Stimulated activated effector memory CD8-positive, alpha-beta T cell treated with anti-CD3 and anti-CD28 coated beads, Interleukin-12 subunit alpha, Interleukin-12 subunit beta, amount 100 ng/mL, for 72 hours (primary cell): ENCODE data around the gene KDM2B.
"Not testable (repeated sequence)": the region's sequence is repeated elsewhere in the genome, so short reads cannot be mapped to it uniquely, and the experiment has no call there.

ENCODE experiments used
- ATAC-seq: fragments of 150-1000 bp; cut with Tn5 transposase; 2 replicates; pipeline ENCODE4 v1.10.0; 2021
- DNase-seq, 2 donors: peaks; one replicate each; pipeline ENCODE4 v3.0.0; 2021 to 2022; ENCODE audit warnings: low spot score in 2 of 2
- H3K27ac Mint-ChIP-seq: one replicate; pipeline ENCODE4 v1.8.0; 2022; ENCODE audit warnings: mild to moderate bottlenecking, mixed read lengths
- H3K36me3 Mint-ChIP-seq: one replicate; pipeline ENCODE4 v1.8.0; 2022; ENCODE audit warnings: mild to moderate bottlenecking, mixed read lengths
- H3K4me1 Mint-ChIP-seq: one replicate; pipeline ENCODE4 v1.8.0; 2022; ENCODE audit warnings: mixed read lengths
- H3K4me3 Mint-ChIP-seq: one replicate; pipeline ENCODE4 v1.8.0; 2022; ENCODE audit warnings: mild to moderate bottlenecking, mixed read lengths
- H3K9me3 Mint-ChIP-seq: one replicate; pipeline ENCODE4 v1.8.0; 2022; ENCODE audit warnings: mixed read lengths

KDM2B gene

GRCh38 chr12:121602766-121603165 lies 21.9 kb upstream of the KDM2B start:
- Mint-ChIP-seq H3K4me3 (no peak overlapping the region), H3K9me3 (no peaks in the 10 kb centered on the region), H3K4me1 (no peaks in the 10 kb centered on the region), H3K36me3 (no peaks in the 10 kb centered on the region), H3K27ac (no peak overlapping the region)
- ATAC-seq = no peak
- no peak for DNase-seq

GRCh38 chr12:121600702-121601336 lies 20.0 kb upstream of the KDM2B start:
- Mint-ChIP-seq H3K4me3 (no peak overlapping the region), H3K36me3 (no peaks in the 10 kb centered on the region), H3K27ac (no peak overlapping the region), H3K9me3 (no peaks in the 10 kb centered on the region), H3K4me1 (no peaks in the 10 kb centered on the region)
- no peak for DNase-seq
- no peak for ATAC-seq

GRCh38 chr12:121596526-121596925 lies 15.7 kb upstream of the KDM2B start:
- peaks cover 18% of the 10 kb centered on the region for H3K4me1 Mint-ChIP-seq
- H3K4me3 Mint-ChIP-seq = no peak overlapping the region
- DNase-seq (no peak), ATAC-seq (no peak)
- no peak overlapping the region for H3K27ac Mint-ChIP-seq
- no peaks in the 10 kb centered on the region for H3K36me3 Mint-ChIP-seq
- no peaks in the 10 kb centered on the region for H3K9me3 Mint-ChIP-seq

GRCh38 chr12:121595520-121595919 lies 14.7 kb upstream of the KDM2B start:
- no peak overlapping the region for H3K27ac Mint-ChIP-seq

GRCh38 chr12:121592320-121592719 lies 11.5 kb upstream of the KDM2B start:
- H3K4me1 Mint-ChIP-seq = peaks cover 32% of the 10 kb centered on the region
- H3K36me3 Mint-ChIP-seq = peaks cover 20% of the 10 kb centered on the region
- H3K9me3 Mint-ChIP-seq = no peaks in the 10 kb centered on the region
- no peak for DNase-seq
- H3K27ac Mint-ChIP-seq = peak overlapping the region; percentile 97
- ATAC-seq = no peak
- no peak overlapping the region for H3K4me3 Mint-ChIP-seq

More at GRCh38 chr12:121595520-121595919, 14.7 kb upstream of the KDM2B start:
- DNase-seq = no peak
- H3K9me3 Mint-ChIP-seq = no peaks in the 10 kb centered on the region
- peaks cover 28% of the 10 kb centered on the region for H3K4me1 Mint-ChIP-seq
- no peak for ATAC-seq
- peaks cover 9% of the 10 kb centered on the region for H3K36me3 Mint-ChIP-seq
- H3K4me3 Mint-ChIP-seq = no peak overlapping the region

GRCh38 chr12:121590476-121591143 lies 9.8 kb upstream of the KDM2B start:
- H3K4me1 Mint-ChIP-seq = peaks cover 32% of the 10 kb centered on the region
- DNase-seq = peak; percentile 57 to 85
- ATAC-seq = peak; percentile 92
- peaks cover 20% of the 10 kb centered on the region for H3K36me3 Mint-ChIP-seq
- H3K27ac Mint-ChIP-seq = peak overlapping the region; percentile 97
- H3K9me3 Mint-ChIP-seq = no peaks in the 10 kb centered on the region
- H3K4me3 Mint-ChIP-seq = peak overlapping the region; percentile 66

GRCh38 chr12:121584885-121585284 lies 4.1 kb upstream of the KDM2B start:
- Mint-ChIP-seq H3K36me3 (peaks cover 11% of the 10 kb centered on the region), H3K4me1 (peaks cover 31% of the 10 kb centered on the region)
- ATAC-seq, H3K4me3 Mint-ChIP-seq, H3K9me3 Mint-ChIP-seq, H3K27ac Mint-ChIP-seq, DNase-seq: not testable (repeated sequence)

GRCh38 chr12:121583334-121583661 lies 2.5 kb upstream of the KDM2B start:
- peaks cover 31% of the 10 kb centered on the region for H3K4me1 Mint-ChIP-seq
- not testable (repeated sequence) for H3K9me3 Mint-ChIP-seq, ATAC-seq, DNase-seq, H3K36me3 Mint-ChIP-seq
- peak overlapping the region; percentile 96 for H3K27ac Mint-ChIP-seq
- peak overlapping the region; percentile 92 for H3K4me3 Mint-ChIP-seq

GRCh38 chr12:121582583-121583333 lies 1.9 kb upstream of the KDM2B start:
- Mint-ChIP-seq H3K9me3 (no peaks in the 10 kb centered on the region), H3K36me3 (peaks cover 9% of the 10 kb centered on the region), H3K4me3 (peak overlapping the region; percentile 92), H3K27ac (peak overlapping the region; percentile 96), H3K4me1 (peaks cover 31% of the 10 kb centered on the region)
- DNase-seq = no peak
- ATAC-seq = no peak

- ATAC-seq = no peak
- H3K27ac Mint-ChIP-seq = peak overlapping the region; percentile 96
These were observed 1.0 kb upstream of the KDM2B start for GRCh38 chr12:121581686-121582429.

GRCh38 chr12:121579981-121580868 lies 598 bp downstream of the KDM2B start:
- DNase-seq (peak; percentile 40 to 80), ATAC-seq (peak; percentile 77)
- H3K4me1 Mint-ChIP-seq = peaks cover 44% of the 10 kb centered on the region
- H3K27ac Mint-ChIP-seq = peak overlapping the region; percentile 96
- peak overlapping the region; percentile 92 for H3K4me3 Mint-ChIP-seq
- peaks cover 15% of the 10 kb centered on the region for H3K36me3 Mint-ChIP-seq
- no peaks in the 10 kb centered on the region for H3K9me3 Mint-ChIP-seq

More at GRCh38 chr12:121581686-121582429, 1.0 kb upstream of the KDM2B start:
- peaks cover 36% of the 10 kb centered on the region for H3K4me1 Mint-ChIP-seq
- DNase-seq = no peak
- peaks cover 9% of the 10 kb centered on the region for H3K36me3 Mint-ChIP-seq
- H3K9me3 Mint-ChIP-seq = no peaks in the 10 kb centered on the region
- peak overlapping the region; percentile 92 for H3K4me3 Mint-ChIP-seq

GRCh38 chr12:121579190-121579791 lies 1.5 kb downstream of the KDM2B start:
- Mint-ChIP-seq H3K27ac (peak overlapping the region; percentile 96), H3K4me1 (peaks cover 45% of the 10 kb centered on the region), H3K36me3 (peaks cover 24% of the 10 kb centered on the region), H3K9me3 (no peaks in the 10 kb centered on the region), H3K4me3 (peak overlapping the region; percentile 92)
- peak; percentile 21 to 68 for DNase-seq
- ATAC-seq = peak; percentile 38

- DNase-seq = peak in 1 of 2 donors; percentile 9
- peaks cover 44% of the 10 kb centered on the region for H3K4me1 Mint-ChIP-seq
- H3K4me3 Mint-ChIP-seq = peak overlapping the region; percentile 92
- H3K27ac Mint-ChIP-seq = peak overlapping the region; percentile 96
- no peaks in the 10 kb centered on the region for H3K9me3 Mint-ChIP-seq
- H3K36me3 Mint-ChIP-seq = peaks cover 32% of the 10 kb centered on the region
- ATAC-seq = no peak
These were observed 2.3 kb downstream of the KDM2B start for GRCh38 chr12:121578230-121579189.
